HepG2 (cell line): ENCODE results near the gene EIF1. TPM values are rescaled to one million over a fixed set of nuclear protein-coding genes. Genes with fewer than 3 reads are reported as not detected.

ENCODE experiments used
- ATAC-seq: fragments of 200-7000 bp; cut with Tn5 transposase; 3 replicates; pipeline ENCODE4 v1.9.1; 2020; ENCODE audit warnings: mild to moderate bottlenecking, moderate library complexity
- BruUV-seq: library from RNA; stranded (reverse); fragments of 400-500 nt; replicated peaks from 2 replicates; lab custom pipeline; 2021; lab: Mats Ljungman, UMichigan
- CTCF ChIA-PET: fragments of 300-600 bp; formaldehyde crosslinking; extraction: SDS; loops from one replicate; lab custom pipeline; 2021; ENCODE audit warnings: low total read pairs, inconsistent platforms, low intra/inter-chr PET ratio; lab: Yijun Ruan, JAX
- POLR2A ChIA-PET: fragments of 350-600 bp; sonication (Branson Sonifier 250); formaldehyde crosslinking; loops from one replicate; lab custom pipeline; 2020; ENCODE audit warnings: antibody characterized with exemption, inconsistent platforms; lab: Yijun Ruan, JAX
- DNase-seq: peaks from one replicate; pipeline ENCODE4 v3.0.0-alpha.2; 2015; ENCODE audit warnings: low spot score
- FAIRE-seq: peaks from 3 replicates; lab custom pipeline; 2011; peaks lifted over from hg19 to GRCh38; lab: Jason Lieb, UNC
- H2AFZ ChIP-seq: one replicate; pipeline ENCODE4 v1.6.1; 2011; ENCODE audit warnings: low read length, inconsistent platforms
- H3K27ac ChIP-seq: fragments of 300-600 bp; 3 replicates; pipeline ENCODE4 v1.8.0; 2011; ENCODE audit warnings: mixed run types, mild to moderate bottlenecking, mixed read lengths, low read length, inconsistent platforms; ENCODE audit not compliant: insufficient read depth; ENCODE audit errors: extremely low read length
- H3K27me3 ChIP-seq, 2 experiments: fragments of 200-600 bp in 1 of 2; 2 replicates in 1 of 2; 3 replicates in 1 of 2; pipeline versions ENCODE4 v1.6.0 to v1.8.0; 2011; ENCODE audit warnings: low read length in 2 of 2, mild to moderate bottlenecking in 2 of 2, moderate library complexity in 2 of 2, inconsistent platforms in 1 of 2; ENCODE audit not compliant: insufficient read depth in 2 of 2, control insufficient read depth in 1 of 2
- H3K36me3 ChIP-seq, 2 experiments: fragments of 200-600 bp in 1 of 2; replicated peaks in 1 of 2; 2 replicates in 1 of 2; 3 replicates in 1 of 2; pipeline versions ENCODE4 v1.5.1 to v1.8.0; 2011; ENCODE audit warnings: low read length in 2 of 2, inconsistent platforms in 1 of 2; ENCODE audit not compliant: insufficient read depth in 2 of 2, control insufficient read depth in 1 of 2
- H3K4me1 ChIP-seq: 2 replicates; pipeline ENCODE4 v1.5.1; 2012; ENCODE audit warnings: low read length, inconsistent platforms; ENCODE audit not compliant: insufficient read depth
- H3K4me2 ChIP-seq: 2 replicates; pipeline ENCODE4 v1.6.0; 2011; ENCODE audit warnings: low read depth, low read length, inconsistent platforms
- H3K4me3 ChIP-seq, 3 experiments: fragments of 200-600 bp in 1 of 3; sonication (generic), shearing (Covaris generic) in 1 of 3; replicated peaks in 1 of 3; 2 replicates each; pipeline ENCODE4 v1.5.1; 2011 to 2016; ENCODE audit warnings: low read length in 3 of 3, inconsistent platforms in 2 of 3, low read depth in 2 of 3, mild to moderate bottlenecking in 2 of 3, control low read depth in 1 of 3, mixed read lengths in 1 of 3; ENCODE audit not compliant: insufficient read depth in 1 of 3
- H3K79me2 ChIP-seq: one replicate; pipeline ENCODE4 v1.6.1; 2011; ENCODE audit warnings: low read length, inconsistent platforms; ENCODE audit not compliant: insufficient read depth
- H3K9ac ChIP-seq: 2 replicates; pipeline ENCODE4 v1.6.0; 2011; ENCODE audit warnings: mild to moderate bottlenecking, low read depth, low read length, inconsistent platforms; ENCODE audit not compliant: insufficient read depth
- H3K9me3 ChIP-seq: 2 replicates; pipeline ENCODE4 v1.5.1; 2012; ENCODE audit warnings: mild to moderate bottlenecking, low read length
- H4K20me1 ChIP-seq: 2 replicates; pipeline ENCODE4 v1.6.0; 2011; ENCODE audit warnings: inconsistent platforms, mild to moderate bottlenecking, low read length, moderate library complexity; ENCODE audit not compliant: insufficient read depth
- CBX5 ChIP-seq: sonication (generic); formaldehyde crosslinking; IDR thresholded peaks from 2 replicates; pipeline ENCODE4 v1.4.0; 2020; ENCODE audit warnings: missing genetic modification reagents, borderline replicate concordance
- E2F2 ChIP-seq: sonication (generic); formaldehyde crosslinking; IDR thresholded peaks from 2 replicates; pipeline ENCODE4 v1.4.0; 2020; ENCODE audit warnings: missing genetic modification reagents, borderline replicate concordance
- FLYWCH1 ChIP-seq: sonication (generic); formaldehyde crosslinking; IDR thresholded peaks from 2 replicates; pipeline ENCODE4 v1.8.1; 2023; ENCODE audit warnings: mild to moderate bottlenecking, missing genetic modification reagents
- HMG20A ChIP-seq: IDR thresholded peaks from 2 replicates; pipeline ENCODE4 v1.6.1; 2016; ENCODE audit warnings: borderline replicate concordance
- HNRNPLL ChIP-seq: fragments of 200-400 bp; formaldehyde crosslinking; IDR thresholded peaks from 2 replicates; pipeline ENCODE4 v1.6.1; 2017; ENCODE audit warnings: mild to moderate bottlenecking, low read depth, low read length; ENCODE audit not compliant: poor library complexity, severe bottlenecking
- KLF11 ChIP-seq: IDR thresholded peaks from 2 replicates; pipeline ENCODE4 v1.6.1; 2016; ENCODE audit warnings: missing compliant biosample characterization
- MEIS2 ChIP-seq: sonication (generic); formaldehyde crosslinking; IDR thresholded peaks from 2 replicates; pipeline ENCODE4 v1.9.0; 2021; ENCODE audit warnings: mild to moderate bottlenecking, missing genetic modification reagents
- PLRG1 ChIP-seq: fragments of 450-650 bp; conservative IDR thresholded peaks from 2 replicates; pipeline ENCODE4 v1.6.1; 2016
- PRMT3 ChIP-seq: sonication (generic); formaldehyde crosslinking; IDR thresholded peaks from 2 replicates; pipeline ENCODE4 v1.8.1; 2022; ENCODE audit warnings: low read depth, mild to moderate bottlenecking, moderate library complexity, missing genetic modification reagents, borderline replicate concordance
- RFX1 ChIP-seq: fragments of 450-650 bp; IDR thresholded peaks from 2 replicates; pipeline ENCODE4 v1.6.1; 2017
- RFX5 ChIP-seq: IDR thresholded peaks from 2 replicates; pipeline ENCODE4 v1.6.1; 2011; ENCODE audit warnings: low read depth, low read length, improper control_type of control experiment
- ZC3H13 ChIP-seq: sonication (generic); formaldehyde crosslinking; IDR thresholded peaks from 2 replicates; pipeline ENCODE4 v1.8.1; 2023; ENCODE audit warnings: mild to moderate bottlenecking, missing genetic modification reagents, moderate library complexity
- ZFP90 ChIP-seq: sonication (generic); formaldehyde crosslinking; IDR thresholded peaks from 2 replicates; pipeline ENCODE4 v1.8.0; 2022; ENCODE audit warnings: missing genetic modification reagents, mild to moderate bottlenecking, inconsistent platforms, borderline replicate concordance
- ZMYM3 ChIP-seq: sonication (generic); formaldehyde crosslinking; IDR thresholded peaks from 2 replicates; pipeline ENCODE4 v1.5.1; 2020; ENCODE audit warnings: mild to moderate bottlenecking, missing genetic modification reagents
- ZNF121 ChIP-seq: sonication (generic); formaldehyde crosslinking; IDR thresholded peaks from 2 replicates; pipeline ENCODE4 v1.5.0; 2020; ENCODE audit warnings: mild to moderate bottlenecking, missing genetic modification reagents
- ZNF124 ChIP-seq: sonication (generic); formaldehyde crosslinking; IDR thresholded peaks from 2 replicates; pipeline ENCODE4 v1.4.0; 2020; ENCODE audit warnings: missing genetic modification reagents
- ZNF253 ChIP-seq: sonication (generic); formaldehyde crosslinking; IDR thresholded peaks from 2 replicates; pipeline ENCODE4 v1.8.0; 2022; ENCODE audit warnings: mild to moderate bottlenecking, missing genetic modification reagents, borderline replicate concordance
- ZNF331 ChIP-seq: sonication (generic); formaldehyde crosslinking; IDR thresholded peaks from 2 replicates; pipeline ENCODE4 v1.4.0; 2020; ENCODE audit warnings: missing genetic modification reagents
- ZNF770 ChIP-seq: sonication (generic); formaldehyde crosslinking; IDR thresholded peaks from 2 replicates; pipeline ENCODE4 v1.5.0; 2020; ENCODE audit warnings: mild to moderate bottlenecking, missing genetic modification reagents
- WGBS: methylation state at CpG from one replicate; pipeline ENCODE4 v1.1.6; 2017; ENCODE audit warnings: low lambda C conversion rate; 5-methylcytosine and 5-hydroxymethylcytosine counted together
- in situ Hi-C: cut with HindIII; loops from 2 replicates; pipeline ENCODE4 v1.10.0; 2017; ENCODE audit warnings: low pct_unique_long_range_greater_than_20kb; ENCODE audit not compliant: extremely low pct_ligation_motif_present
- intact Hi-C: fragments of 100-400 bp; cut with micrococcal nuclease; formaldehyde crosslinking; loops from one replicate; pipeline ENCODE4 v1.10.0; 2022; ENCODE audit not compliant: unreplicated experiment
- polyA plus RNA-seq, 8 experiments: library from polyadenylated mRNA; depleted of rRNA in 3 of 8; stranded (reverse) in 7 of 8; unstranded in 1 of 8; fragments of >200 nt; fragmentation: Illumina TruSeq in 4 of 8; extraction: Trizol in 4 of 8; gene quantifications; 2 replicates each; pipeline versions ENCODE4 v1.2.1 to v1.2.3, GENCODE V29; 2011 to 2016; ENCODE audit warnings: low read depth in 4 of 8, missing spikeins in 1 of 8, mixed read lengths in 1 of 8; ENCODE audit not compliant: insufficient read depth in 1 of 8
- total RNA-seq, 5 experiments: library from RNA; depleted of rRNA; stranded (reverse); fragments of >200 nt; fragmentation: Illumina TruSeq; extraction: Trizol; gene quantifications; 2 replicates each; pipeline ENCODE4 v1.2.3, GENCODE V29; 2016; ENCODE audit warnings: low read depth in 1 of 5

The EIF1 gene
- total and polyA plus RNA-seq, 2 of the 13 experiments (the other 11 are each of a cell fraction or from before 2014, with no cell fraction given), result 147 to 517 TPM

GRCh38 chr17:41664587-41665565, 23.8 kb upstream of the EIF1 start:
- in situ Hi-C loops, result loop anchor here (5.0 kb wide), 3 partner anchors 118 to 1048 kb away; no protein-coding TSS in a partner anchor
- Histone ChIP-seq H3K9ac (peak overlapping the region; percentile 59; the same call in 1 of the 2 replicates), H3K4me3 (peak overlapping the region; percentile 53 to 80 (median 54); a peak in 4 of 6 replicates), H3K79me2 (no peaks in the 10 kb centered on the region), H3K27ac (no peak overlapping the region), H3K36me3 (no peaks in the 10 kb centered on the region), H4K20me1 (no peaks in the 10 kb centered on the region), H3K9me3 (no peaks in the 10 kb centered on the region), H3K4me1 (peaks cover 44% of the 10 kb centered on the region)
- no TSS peak for BruUV-seq
- no peak for TF ChIP-seq PRMT3 (CRISPR knock-in tag)
- TF ChIP-seq ZNF770 (CRISPR knock-in tag), result peak; percentile 61
- no peak for TF ChIP-seq HNRNPLL
- no peak for TF ChIP-seq CBX5 (CRISPR knock-in tag)
- TF ChIP-seq ZC3H13 (CRISPR knock-in tag), result no peak
- TF ChIP-seq E2F2, result 0 out of 2 replicates have a peak, but pooled peaks have one; percentile 33
- no peak for TF ChIP-seq PLRG1
- TF ChIP-seq ZNF331 (CRISPR knock-in tag), result no peak
- no peak for TF ChIP-seq ZNF124
- no peak for TF ChIP-seq RFX1
- no peak for TF ChIP-seq RFX5
- no peak for TF ChIP-seq MEIS2 (CRISPR knock-in tag)
- TF ChIP-seq ZNF253 (CRISPR knock-in tag), result no peak
- no peak for TF ChIP-seq ZNF121
- TF ChIP-seq FLYWCH1 (CRISPR knock-in tag), result no peak
- TF ChIP-seq ZFP90, result no peak
- TF ChIP-seq ZMYM3 (CRISPR knock-in tag), result peak; percentile 51
- TF ChIP-seq KLF11 (CRISPR knock-in tag), result no peak
- TF ChIP-seq HMG20A (CRISPR knock-in tag), result no peak
- TF ChIP-seq, all 625 proteins: peak for 3
- no peak for DNase-seq
- CTCF ChIA-PET, result interaction anchor here (1.4 to 8.5 kb wide), 7 partner anchors 16 to 861 kb away, joined by 3 to 242 read pairs (median 23); no protein-coding TSS in a partner anchor
- POLR2A ChIA-PET, result interaction anchor here (1.1 to 6.3 kb wide), 6 partner anchors 14 to 846 kb away, joined by 3 to 102 read pairs (median 12); partner anchors contain the start of gene EIF1
- Histone ChIP-seq H3K27me3 (peaks cover 0 to 24% of the 10 kb centered on the region in 2 experiments; a peak in 3 of 5 replicates), H3K4me2 (peak overlapping the region; percentile 100), H2AFZ (peak overlapping the region; percentile 92)
- intact Hi-C loops, result loop anchor here (5.0 to 10.0 kb wide), 3 partner anchors 70 to 1050 kb away; no protein-coding TSS in a partner anchor
- no peak for FAIRE-seq
- WGBS, result 23% methylated on average over 15 of the region's 15 CpGs
- ATAC-seq, result no peak
